ENCODE results near the gene U2AF2.

Gene U2AF2

GRCh38 chr19:55656988-55657747, 2.3 kb downstream of the U2AF2 start:
- DNase-seq (ENCODE audit: low read depth in 2 of 2): no peak

GRCh38 chr19:55658846-55659459, 4.1 kb downstream of the U2AF2 start:
- no peak for DNase-seq (ENCODE audit: low read depth in 2 of 2)

- DNase-seq (ENCODE audit: low read depth in 2 of 2): no peak
Measured at GRCh38 chr19:55659822-55660221, 5.0 kb downstream of the U2AF2 start.

GRCh38 chr19:55660404-55660803, 5.6 kb downstream of the U2AF2 start:
- DNase-seq (ENCODE audit: low read depth in 2 of 2): no peak

GRCh38 chr19:55660991-55661390, 6.2 kb downstream of the U2AF2 start:
- DNase-seq (ENCODE audit: low read depth in 2 of 2): no peak

- DNase-seq (ENCODE audit: low read depth in 2 of 2): no peak
Measured at GRCh38 chr19:55661826-55662225, 7.0 kb downstream of the U2AF2 start.

GRCh38 chr19:55663846-55664536, 9.2 kb downstream of the U2AF2 start:
- no peak for DNase-seq (ENCODE audit: low read depth in 2 of 2)

- DNase-seq (ENCODE audit: low read depth in 2 of 2): no peak
Measured at GRCh38 chr19:55666343-55667005, 11.6 kb downstream of the U2AF2 start.

- no peak for DNase-seq (ENCODE audit: low read depth in 2 of 2)
Measured at GRCh38 chr19:55667006-55667381, 12.2 kb downstream of the U2AF2 start.

GRCh38 chr19:55667511-55667910, 12.7 kb downstream of the U2AF2 start:
- DNase-seq (ENCODE audit: low read depth in 2 of 2): no peak

- DNase-seq (ENCODE audit: low read depth in 2 of 2): no peak
Measured at GRCh38 chr19:55667958-55668357, 13.1 kb downstream of the U2AF2 start.

GRCh38 chr19:55668603-55669348, 13.9 kb downstream of the U2AF2 start:
- no peak for DNase-seq (ENCODE audit: low read depth in 2 of 2)

GRCh38 chr19:55669418-55670279, 14.8 kb downstream of the U2AF2 start:
- DNase-seq (ENCODE audit: low read depth in 2 of 2): no peak

GRCh38 chr19:55670280-55671053, 15.6 kb downstream of the U2AF2 start:
- no peak for DNase-seq (ENCODE audit: low read depth in 2 of 2)

GRCh38 chr19:55671054-55671378, 16.2 kb downstream of the U2AF2 start:
- no peak for DNase-seq (ENCODE audit: low read depth in 2 of 2)

- DNase-seq (ENCODE audit: low read depth in 2 of 2): no peak
Measured at GRCh38 chr19:55672418-55672817, 17.6 kb downstream of the U2AF2 start.

GRCh38 chr19:55673465-55673864, 18.6 kb downstream of the U2AF2 start:
- DNase-seq (ENCODE audit: low read depth in 2 of 2): no peak

- no peak for DNase-seq (ENCODE audit: low read depth in 2 of 2)
Measured at GRCh38 chr19:55673889-55674288, 19.1 kb downstream of the U2AF2 start.

GRCh38 chr19:55674459-55674840, 19.6 kb downstream of the U2AF2 start:
- DNase-seq (ENCODE audit: low read depth in 2 of 2): no peak
